ENCODE data around the gene ISG20L2. TPM values are rescaled to one million over a fixed set of nuclear protein-coding genes. Genes with fewer than 3 reads are reported as not detected.
A peak's percentile ranks its signal among the peaks of the same experiment; 100 is the strongest.

The ISG20L2 gene
- polyA plus RNA-seq, 3 donors: 17.2 to 23.5 (median 18.1) TPM

- TF ChIP-seq CTCF (IDR thresholded peaks at IDR 0.05): no peak
- peaks cover 0 to 11% of the 10 kb centered on the region in 2 donors for H3K9me3 ChIP-seq (replicated peaks in 1 of 2; ENCODE audit: control insufficient read depth in 1 of 2, insufficient read depth in 1 of 2, low read length in 2 of 2)
- peaks cover 31 to 60% of the 10 kb centered on the region in 2 donors for H3K27me3 ChIP-seq (ENCODE audit: control insufficient read depth in 2 of 2, insufficient read depth in 2 of 2, low read length in 2 of 2)
- Mint-ChIP-seq H3K27ac (no peak overlapping the region), H3K9me3 (peaks cover 0 to 15% (median 7%) of the 10 kb centered on the region in 7 donors), H3K4me3 (peak overlapping the region in 1 of 2 donors; percentile 37), H3K36me3 (peaks cover 0 to 2% of the 10 kb centered on the region in 2 donors), H3K4me1 (peaks cover 24% of the 10 kb centered on the region), H3K27me3 (ENCODE audit: low read depth in 3 of 3) (peaks cover 62 to 74% (median 71%) of the 10 kb centered on the region in 3 donors)
- intact Hi-C loops (cut with micrococcal nuclease): loop anchor here (10.0 kb wide), 2 partner anchors 161 to 191 kb away; partner anchors contain the start of gene INSRR (in 1 of the 2)
- no peak overlapping the region for H3K4me2 ChIP-seq (replicated peaks; ENCODE audit: extremely low read depth, low read length, poor library complexity, severe bottlenecking)
- H2AFZ ChIP-seq (ENCODE audit: insufficient read depth, low read depth, low read length, poor library complexity, severe bottlenecking): no peak overlapping the region
- DNase-seq: no peak
- no peak overlapping the region for H3K27ac ChIP-seq (ENCODE audit: low read depth in 1 of 2, low read length in 2 of 2)
- WGBS (ENCODE audit: insufficient coverage): 84% methylated on average over 6 of the region's 12 CpGs
- H3K36me3 ChIP-seq (replicated peaks in 1 of 2; ENCODE audit: control insufficient read depth in 1 of 2, insufficient read depth in 2 of 2, low read length in 2 of 2): no peaks in the 10 kb centered on the region
- H3K9ac ChIP-seq (ENCODE audit: insufficient read depth, low read length, poor library complexity, severe bottlenecking): no peak overlapping the region
- no peaks in the 10 kb centered on the region for H3K79me2 ChIP-seq (ENCODE audit: insufficient read depth, low read length)
- no peaks in the 10 kb centered on the region for H4K20me1 ChIP-seq (ENCODE audit: insufficient read depth, low read length)
- peaks cover 2 to 10% of the 10 kb centered on the region in 2 donors for H3K4me1 ChIP-seq (ENCODE audit: control insufficient read depth in 1 of 2, insufficient read depth in 2 of 2, low read length in 2 of 2)
- no peak overlapping the region for H3K4me3 ChIP-seq (replicated peaks in 1 of 3; ENCODE audit: low read depth in 2 of 3, low read length in 3 of 3)
Observed at GRCh38 chr1:156693848-156694689, 34.5 kb downstream of the ISG20L2 start.

- H3K36me3 ChIP-seq (replicated peaks in 1 of 2; ENCODE audit: control insufficient read depth in 1 of 2, insufficient read depth in 2 of 2, low read length in 2 of 2): no peaks in the 10 kb centered on the region
- H3K4me3 Mint-ChIP-seq: peak overlapping the region in 1 of 2 donors; percentile 76
- no peak for TF ChIP-seq CTCF (IDR thresholded peaks at IDR 0.05)
- H3K27ac Mint-ChIP-seq: no peak overlapping the region
- H3K4me3 ChIP-seq (replicated peaks in 1 of 3; ENCODE audit: low read depth in 2 of 3, low read length in 3 of 3): no peak overlapping the region
- H3K4me2 ChIP-seq (replicated peaks; ENCODE audit: extremely low read depth, low read length, poor library complexity, severe bottlenecking): no peak overlapping the region
- peaks cover 24% of the 10 kb centered on the region for H3K4me1 Mint-ChIP-seq
- H3K9me3 Mint-ChIP-seq: peaks cover 0 to 15% (median 7%) of the 10 kb centered on the region in 7 donors
- peaks cover 2 to 10% of the 10 kb centered on the region in 2 donors for H3K4me1 ChIP-seq (ENCODE audit: control insufficient read depth in 1 of 2, insufficient read depth in 2 of 2, low read length in 2 of 2)
- H3K27ac ChIP-seq (ENCODE audit: low read depth in 1 of 2, low read length in 2 of 2): no peak overlapping the region
- peaks cover 33 to 66% of the 10 kb centered on the region in 2 donors for H3K27me3 ChIP-seq (ENCODE audit: control insufficient read depth in 2 of 2, insufficient read depth in 2 of 2, low read length in 2 of 2)
- no peak for DNase-seq
- intact Hi-C loops (cut with micrococcal nuclease): loop anchor here (10.0 kb wide), 2 partner anchors 162 to 192 kb away; partner anchors contain the start of gene INSRR (in 1 of the 2)
- H3K79me2 ChIP-seq (ENCODE audit: insufficient read depth, low read length): no peaks in the 10 kb centered on the region
- H2AFZ ChIP-seq (ENCODE audit: insufficient read depth, low read depth, low read length, poor library complexity, severe bottlenecking): no peak overlapping the region
- H3K27me3 Mint-ChIP-seq (ENCODE audit: low read depth in 3 of 3): peaks cover 66 to 76% (median 76%) of the 10 kb centered on the region in 3 donors
- peaks cover 0 to 11% of the 10 kb centered on the region in 2 donors for H3K9me3 ChIP-seq (replicated peaks in 1 of 2; ENCODE audit: control insufficient read depth in 1 of 2, insufficient read depth in 1 of 2, low read length in 2 of 2)
- H4K20me1 ChIP-seq (ENCODE audit: insufficient read depth, low read length): no peaks in the 10 kb centered on the region
- H3K9ac ChIP-seq (ENCODE audit: insufficient read depth, low read length, poor library complexity, severe bottlenecking): no peak overlapping the region
- WGBS (ENCODE audit: insufficient coverage): 39% methylated on average over 12 of the region's 16 CpGs
- H3K36me3 Mint-ChIP-seq: peaks cover 0 to 2% of the 10 kb centered on the region in 2 donors
Observed at GRCh38 chr1:156692925-156693847, 35.4 kb downstream of the ISG20L2 start.
